AG08395 (cell line): Measurements from ENCODE around the gene DLG2.
"Not testable (repeated sequence)": the region's sequence is repeated elsewhere in the genome, so short reads cannot be mapped to it uniquely, and the experiment has no call there.

ENCODE experiments used
- DNase-seq: peaks from one replicate; pipeline ENCODE4 v3.0.0; 2012; ENCODE audit warnings: mixed read lengths, low spot score

The DLG2 gene

DNA sequence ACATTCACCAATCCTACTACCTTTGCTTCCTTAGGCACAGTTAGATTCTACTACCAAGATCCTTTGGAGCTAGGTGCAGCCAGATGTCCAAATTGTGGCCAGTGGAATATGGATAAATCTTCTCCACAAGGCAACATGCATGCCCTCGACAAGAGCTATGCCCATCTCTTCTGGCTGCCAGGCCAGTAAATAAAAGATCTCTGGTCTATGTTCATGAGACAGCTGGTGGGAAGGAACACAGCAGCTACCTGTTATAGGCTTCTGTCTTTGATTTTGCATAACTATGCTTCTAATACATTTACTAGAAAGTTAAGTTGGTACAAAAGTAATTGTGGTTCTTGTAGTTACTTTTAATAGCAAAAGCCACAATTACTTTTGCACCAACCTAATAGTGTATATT, 182.7 kb downstream of the DLG2 start:
- DNase-seq = no peak

DNA sequence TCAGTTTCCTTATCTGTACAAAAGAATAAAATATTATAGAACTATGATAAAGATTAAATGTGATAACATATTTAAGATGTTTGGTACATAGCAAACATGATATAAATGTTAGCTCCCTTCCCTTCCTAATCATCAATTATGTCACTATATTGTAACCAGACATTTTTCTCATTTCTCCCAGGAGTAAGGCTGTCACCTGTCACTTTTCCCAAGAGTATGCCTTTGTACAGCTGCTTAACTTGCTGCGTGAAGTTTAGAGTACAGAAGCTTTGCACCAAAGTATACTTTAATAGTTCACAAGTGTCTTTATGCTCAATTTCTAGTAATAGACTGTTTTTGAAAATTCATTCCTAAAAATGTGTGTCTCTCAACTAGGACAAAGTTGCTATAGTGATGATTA, 186.9 kb downstream of the DLG2 start:
- no peak for DNase-seq

DNA sequence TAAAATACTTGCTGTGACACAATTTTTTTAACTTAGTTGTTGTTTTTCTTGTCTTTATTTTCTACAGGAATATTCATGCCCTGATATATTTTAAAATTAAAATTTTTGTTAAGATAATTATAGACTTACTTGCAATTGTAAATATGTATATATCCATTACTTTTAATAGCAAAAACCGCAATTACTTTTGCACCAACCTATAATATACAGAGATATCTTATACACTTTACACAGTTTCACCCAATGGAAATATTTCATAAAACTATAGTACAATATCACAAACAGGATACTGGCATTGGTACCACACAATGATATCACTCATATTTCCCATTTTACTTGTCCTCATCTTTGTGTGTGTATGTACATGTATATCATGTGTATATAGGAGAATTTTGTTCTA, 188.8 kb downstream of the DLG2 start:
- no peak for DNase-seq

DNA sequence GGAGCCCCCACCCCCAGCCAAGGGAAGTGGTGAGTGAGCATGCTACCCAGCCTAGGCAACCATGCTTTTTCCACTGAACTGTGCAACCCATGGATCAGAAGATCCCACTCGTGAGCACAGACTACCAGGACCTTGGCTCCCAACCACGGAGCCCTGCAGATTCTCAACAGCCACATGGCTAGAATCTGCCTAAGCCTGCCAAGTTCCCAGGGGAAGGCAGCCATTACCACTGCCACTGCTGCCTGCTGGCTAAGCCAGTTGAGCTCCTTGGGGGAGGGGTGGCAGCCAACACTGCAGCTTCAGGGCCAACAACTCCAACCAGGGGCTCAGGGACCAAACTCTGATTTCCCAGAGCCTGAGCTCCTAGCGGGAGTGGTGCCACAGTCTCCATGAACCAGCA, 195.8 kb downstream of the DLG2 start:
- no peak for DNase-seq

DNA sequence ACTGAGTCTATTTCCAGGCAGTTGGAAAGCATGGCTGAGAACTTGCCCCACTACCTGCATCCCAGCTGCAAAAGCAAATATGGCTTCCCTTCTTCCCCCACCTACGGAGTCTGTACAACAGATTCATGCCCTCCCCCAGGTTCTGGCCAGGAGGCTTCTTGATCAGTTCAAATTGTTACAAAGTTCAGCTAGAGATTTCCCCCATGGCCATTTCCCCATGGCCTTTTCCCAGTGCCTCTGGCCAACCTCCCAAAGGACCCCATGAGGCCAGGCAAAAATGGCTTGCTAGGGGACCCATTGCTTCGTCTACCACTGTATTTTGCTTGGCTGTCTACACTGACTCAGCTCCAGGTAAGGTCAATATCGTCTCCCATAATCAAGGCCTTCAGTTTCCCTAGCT, 203.3 kb downstream of the DLG2 start:
- no peak for DNase-seq

DNA sequence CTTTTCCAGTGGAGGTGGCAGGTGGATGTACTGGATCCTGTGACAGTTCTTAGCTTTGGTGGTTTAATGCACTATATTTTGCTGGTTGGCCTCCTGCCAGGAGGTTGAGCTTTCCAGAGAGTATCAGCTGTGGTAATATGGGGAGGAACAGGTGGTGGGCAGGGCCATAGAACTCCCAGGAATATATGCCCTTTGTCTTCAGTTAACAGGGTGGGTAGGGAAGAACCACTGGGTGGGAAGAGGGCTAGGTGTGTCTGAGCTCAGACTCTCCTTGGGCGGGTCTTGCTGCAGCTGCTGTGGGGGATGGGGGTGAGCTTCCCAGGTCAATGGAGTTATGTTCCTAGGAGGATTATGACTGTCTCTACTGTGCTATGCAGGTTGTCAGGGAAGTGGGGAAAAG, 203.8 kb downstream of the DLG2 start:
- DNase-seq = no peak

DNA sequence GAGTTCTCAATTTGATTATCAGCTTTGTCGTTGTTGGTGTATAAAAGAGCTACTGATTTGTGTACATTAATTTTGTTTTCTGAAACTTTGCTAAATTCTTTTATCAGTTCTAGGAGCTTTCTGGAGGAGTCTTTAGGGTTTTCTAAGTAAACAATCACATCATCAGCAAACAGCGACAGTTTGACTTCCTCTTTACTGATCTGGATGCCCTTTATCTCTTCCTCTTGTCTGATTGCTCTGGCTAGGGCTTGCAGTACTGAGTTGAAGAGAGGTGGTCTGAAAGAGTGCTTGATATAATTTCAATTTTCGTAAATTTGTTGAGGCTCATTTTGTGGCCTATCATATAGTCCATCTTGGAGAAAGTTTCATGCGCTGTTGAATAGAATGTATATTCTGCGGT, 213.0 kb downstream of the DLG2 start:
- DNase-seq = no peak

DNA sequence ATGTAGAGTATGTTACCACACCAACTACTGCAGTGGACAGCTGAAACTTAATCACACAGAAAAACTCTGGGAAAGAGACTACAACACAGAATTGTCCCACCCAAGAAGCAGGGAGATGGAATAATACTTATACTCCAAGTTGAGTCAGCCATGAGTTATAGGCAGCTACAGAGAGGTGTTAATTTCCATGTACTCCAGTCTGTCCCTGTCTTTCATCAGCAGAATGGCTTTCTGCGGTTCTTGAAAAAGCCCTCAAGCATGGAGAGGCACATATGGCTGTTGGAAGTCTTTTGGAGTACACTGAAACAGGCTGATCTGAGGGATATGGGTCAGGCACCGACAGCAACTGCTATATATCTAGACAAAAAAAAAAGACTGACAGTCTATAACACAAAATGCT, 219.5 kb downstream of the DLG2 start:
- no peak for DNase-seq

DNA sequence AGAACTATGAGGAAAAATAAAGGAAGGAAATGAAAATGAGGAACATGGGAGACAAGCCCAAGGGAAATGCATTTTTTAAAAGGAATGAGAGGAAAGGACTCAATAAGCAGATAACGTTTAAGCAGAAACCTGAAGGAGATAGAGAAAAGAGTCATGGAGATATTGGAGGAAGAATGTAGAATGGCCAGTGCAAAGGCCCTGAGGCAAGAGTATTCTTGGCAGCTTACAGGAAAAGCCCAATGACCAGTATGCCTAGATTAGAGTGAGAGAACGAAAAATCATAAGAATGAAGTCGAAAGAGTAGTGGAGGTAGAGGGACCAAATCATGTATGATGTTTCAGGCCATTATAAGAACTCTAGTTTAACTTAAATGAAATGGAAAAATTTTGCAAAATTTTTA, 220.3 kb downstream of the DLG2 start:
- DNase-seq = no peak

DNA sequence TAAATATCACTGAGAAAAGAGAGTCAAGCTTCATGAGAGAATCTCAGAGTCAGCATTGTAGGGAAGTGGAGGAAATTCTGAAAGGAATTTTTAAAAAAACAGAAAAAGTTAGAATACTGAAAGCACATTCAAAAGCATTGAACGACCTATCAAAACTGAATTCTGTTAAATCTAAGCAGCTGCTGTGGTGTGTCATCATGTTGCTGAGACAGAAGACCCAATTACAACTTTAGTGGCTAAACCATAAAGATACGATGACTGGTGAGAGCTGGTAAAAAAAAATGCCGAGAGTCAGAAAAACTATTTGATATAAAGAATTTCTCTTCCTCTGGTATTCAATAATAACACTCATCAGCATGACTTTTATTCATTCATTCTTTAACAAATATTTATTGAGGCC, 220.8 kb downstream of the DLG2 start:
- no peak for DNase-seq

DNA sequence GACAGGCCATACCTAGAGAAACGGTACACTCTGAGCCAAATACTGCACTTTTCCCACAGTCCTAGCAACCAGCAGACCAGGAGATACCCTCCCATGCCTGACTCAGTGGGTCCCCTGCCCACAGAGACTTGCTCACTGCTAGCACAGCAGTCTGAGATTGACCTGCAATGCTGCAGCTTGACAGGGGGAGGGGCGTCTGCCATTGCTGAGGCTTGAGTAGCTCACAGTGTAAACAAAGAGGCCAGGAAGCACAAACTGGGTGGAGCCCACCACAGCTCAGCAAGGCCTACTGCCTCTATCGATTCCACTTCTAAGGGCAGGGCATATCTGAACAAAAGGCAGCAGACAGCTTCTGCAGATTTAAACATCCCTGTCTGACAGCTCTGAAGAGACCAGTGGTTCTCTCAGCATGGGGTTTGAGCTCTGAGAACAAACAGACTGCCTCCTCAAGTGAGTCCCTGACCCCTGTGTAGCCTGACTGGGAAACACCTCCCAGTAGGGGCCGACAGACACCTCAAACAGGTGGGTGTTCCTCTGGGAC, 231.6 kb downstream of the DLG2 start:
- DNase-seq = not testable (repeated sequence)

DNA sequence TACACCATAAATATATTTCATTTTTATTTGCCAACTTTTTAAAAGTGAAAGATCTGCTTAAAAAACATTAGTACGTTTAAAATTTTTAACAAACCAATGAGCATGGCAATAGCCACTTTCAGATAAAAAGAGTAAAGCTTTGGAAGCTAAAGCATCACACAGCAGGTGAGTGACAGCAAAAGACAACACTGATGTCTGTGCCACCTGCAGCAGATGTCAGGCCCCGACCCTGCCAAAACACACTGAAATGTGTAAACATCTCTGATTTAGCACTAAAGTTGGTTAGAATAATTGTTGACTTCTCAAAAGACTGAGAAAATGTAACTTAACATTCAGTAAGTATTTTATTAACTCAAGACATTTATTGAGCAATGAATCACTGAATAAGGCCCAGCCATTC, 232.9 kb downstream of the DLG2 start:
- DNase-seq = no peak

DNA sequence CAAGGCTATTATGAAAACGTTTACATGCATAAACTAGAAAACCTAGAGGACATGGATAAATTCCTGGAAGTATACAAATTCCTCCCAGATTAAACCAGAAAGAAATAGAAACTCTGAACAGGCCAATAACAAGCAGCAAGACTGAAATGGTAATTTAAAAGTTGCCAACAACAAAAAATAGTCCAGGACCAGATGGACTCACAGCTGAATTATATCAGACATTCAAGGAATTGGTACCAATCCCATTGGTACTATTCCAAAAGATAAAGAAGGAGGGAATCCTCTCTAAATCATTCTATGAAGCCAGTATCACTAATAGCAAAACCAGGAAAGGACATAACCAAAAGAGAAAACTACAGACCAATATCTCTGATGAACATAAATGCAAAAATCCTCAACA, 236.0 kb downstream of the DLG2 start:
- no peak for DNase-seq

DNA sequence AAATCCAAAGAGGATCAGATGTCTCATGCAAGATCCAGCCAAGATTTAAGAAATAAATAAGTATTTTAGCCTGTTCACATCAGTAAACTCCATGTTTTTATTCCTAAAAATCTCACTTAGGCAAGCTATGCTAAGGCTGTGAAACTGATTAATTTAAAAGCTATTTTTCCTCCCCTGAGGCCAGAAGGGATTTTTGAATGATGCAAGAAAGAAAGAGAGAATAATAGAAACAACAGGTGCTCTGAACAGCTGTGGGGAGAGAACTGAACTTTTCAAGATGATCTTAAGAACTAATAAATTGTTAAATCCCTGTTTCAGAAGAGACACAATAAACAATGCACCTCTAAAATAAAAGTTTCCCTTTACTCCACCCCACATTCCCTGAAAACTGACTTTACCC, 241.6 kb downstream of the DLG2 start:
- no peak for DNase-seq

DNA sequence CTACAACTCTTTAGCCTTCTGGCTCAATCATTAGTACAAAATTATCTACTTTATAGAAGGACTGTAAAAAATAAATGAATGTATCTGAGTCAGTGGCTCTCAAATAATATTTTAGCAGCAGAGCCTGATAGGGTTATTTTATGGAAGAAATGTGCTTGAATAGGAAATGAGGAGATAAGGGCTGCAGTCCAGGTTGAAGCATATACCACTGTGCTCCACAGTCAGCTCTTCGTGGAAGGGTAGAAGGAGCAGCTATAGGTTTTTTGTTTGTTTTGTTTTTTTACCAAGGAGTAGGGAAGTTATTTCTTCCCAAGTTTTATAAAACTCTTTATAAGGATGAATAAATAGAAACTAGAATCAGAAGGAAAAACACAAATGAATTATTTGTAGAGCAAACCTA, 242.0 kb downstream of the DLG2 start:
- no peak for DNase-seq

DNA sequence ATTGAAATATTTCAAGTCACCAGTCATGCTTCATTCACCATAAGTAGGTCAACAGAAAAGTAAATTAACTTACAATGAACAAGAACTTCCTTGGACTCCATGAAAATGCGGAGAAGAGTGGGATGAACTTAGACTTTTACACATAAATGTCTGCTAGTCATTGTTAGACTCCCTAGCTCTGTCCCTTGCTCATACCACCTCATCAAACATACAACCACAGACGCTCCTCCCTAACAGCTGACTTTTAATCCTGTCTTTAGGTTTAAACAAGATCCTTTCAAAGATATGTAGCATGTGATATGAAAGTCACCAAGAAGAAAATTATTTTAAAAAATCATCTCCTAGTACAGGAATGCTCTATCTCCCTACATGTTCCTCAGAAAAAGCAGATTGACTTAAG, 248.1 kb downstream of the DLG2 start:
- DNase-seq = no peak

DNA sequence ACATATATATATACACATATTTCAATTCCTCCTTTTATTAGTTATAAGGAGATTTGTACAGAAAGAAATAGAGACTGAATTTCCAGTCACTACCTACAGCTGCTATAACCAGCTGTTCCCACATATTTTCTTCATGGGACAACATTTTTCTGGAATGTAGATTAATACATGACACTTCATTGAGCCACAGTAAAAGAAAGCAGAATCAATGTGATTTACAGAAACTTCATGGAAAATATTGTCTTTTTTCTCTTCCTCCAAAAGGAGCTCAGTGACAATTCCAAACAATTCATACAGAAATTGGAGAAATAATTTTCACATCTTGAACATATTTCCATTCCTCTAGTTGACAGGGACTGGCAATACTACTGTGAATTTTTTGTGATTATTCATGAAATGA, 249.2 kb downstream of the DLG2 start:
- no peak for DNase-seq

DNA sequence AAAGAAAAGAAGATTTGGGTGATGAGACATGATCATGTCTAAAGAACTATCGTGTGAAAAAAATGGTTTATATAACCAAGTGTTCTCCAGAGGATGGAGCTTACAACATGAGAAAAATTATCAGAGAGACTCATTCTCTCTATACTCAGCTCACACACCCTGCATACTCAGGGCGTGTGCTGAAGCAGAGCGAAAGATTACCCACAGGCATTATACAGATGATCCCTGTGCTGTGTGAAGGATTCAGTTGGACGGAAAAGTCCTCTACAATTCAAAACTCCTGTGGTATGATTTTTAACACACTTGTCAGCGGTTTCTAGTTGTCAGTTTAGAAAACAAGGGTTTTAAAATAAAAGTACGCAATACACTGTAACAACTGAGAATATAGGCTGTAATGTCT, 267.3 kb downstream of the DLG2 start:
- DNase-seq = no peak

DNA sequence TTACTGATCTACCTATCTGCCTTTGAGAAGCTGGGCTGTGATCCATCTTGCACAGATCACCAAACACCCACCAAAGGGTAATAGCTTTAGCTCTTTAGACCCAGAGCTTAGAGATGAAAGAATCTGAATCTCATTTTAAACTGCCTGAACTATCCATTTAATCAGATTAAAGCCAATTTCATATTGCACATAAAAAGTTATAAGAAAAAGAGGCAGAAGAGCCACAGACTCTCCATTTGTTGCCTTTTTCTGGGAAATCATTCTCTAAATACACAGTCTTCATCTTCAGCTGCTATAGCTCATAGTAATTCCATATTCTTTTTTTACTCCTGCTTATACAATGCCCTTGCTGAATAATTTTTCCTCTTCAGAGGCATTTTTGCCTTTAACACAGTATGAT, 271.2 kb downstream of the DLG2 start:
- no peak for DNase-seq

DNA sequence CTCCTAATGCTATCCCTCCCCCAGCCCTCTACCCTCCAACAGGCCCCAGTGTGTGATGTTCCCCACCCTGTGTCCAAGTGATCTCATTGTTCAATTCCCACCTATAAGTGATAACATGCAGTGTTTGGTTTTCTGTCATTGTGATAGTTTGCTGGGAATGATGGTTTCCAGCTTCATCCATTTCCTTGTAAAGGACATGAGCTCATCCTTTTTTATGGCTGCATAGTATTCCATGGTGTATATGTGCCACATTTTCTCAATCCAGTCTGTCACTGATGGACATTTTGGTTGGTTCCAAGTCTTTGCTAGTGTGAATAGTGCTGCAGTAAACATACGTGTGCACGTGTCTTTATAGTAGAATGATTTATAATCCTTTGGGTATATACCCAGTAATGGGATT, 277.6 kb downstream of the DLG2 start:
- not testable (repeated sequence) for DNase-seq

DNA sequence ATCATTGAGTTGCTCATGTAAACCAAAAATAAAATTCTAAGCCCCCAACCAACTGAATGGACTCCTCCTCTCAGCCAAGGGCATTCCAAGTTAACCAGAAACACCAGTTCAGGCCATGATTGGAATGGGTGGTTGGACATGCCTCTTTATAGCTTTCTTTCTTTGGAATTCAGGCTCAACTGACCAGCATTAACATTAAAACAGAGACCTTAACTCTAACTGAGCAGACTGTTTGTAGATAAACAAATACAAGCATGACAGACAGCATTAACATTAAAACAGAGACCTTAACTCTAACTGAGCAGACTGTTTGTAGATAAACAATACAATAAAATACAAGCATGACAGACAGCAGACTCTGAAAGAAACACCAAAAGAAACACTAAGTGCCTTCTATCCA, 278.2 kb downstream of the DLG2 start:
- DNase-seq = no peak

DNA sequence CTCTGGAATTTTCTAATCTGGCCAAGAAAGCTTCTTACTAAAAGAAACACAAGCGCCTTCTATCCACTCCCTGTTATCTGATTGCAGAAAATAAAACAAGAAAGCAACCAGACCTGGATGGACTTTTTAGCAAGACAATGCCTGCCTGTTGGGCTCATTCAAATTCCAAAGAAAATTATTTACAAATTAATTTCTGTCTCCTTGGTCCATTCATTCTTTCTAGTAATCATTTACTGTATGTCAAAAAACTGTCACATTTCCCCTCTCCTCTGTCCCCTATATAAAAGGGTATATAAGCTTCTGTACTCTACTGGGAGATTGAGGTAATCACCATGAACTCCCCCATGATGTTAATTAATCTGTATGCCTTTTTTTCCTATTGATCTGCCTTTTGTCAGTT, 279.9 kb downstream of the DLG2 start:
- no peak for DNase-seq

DNA sequence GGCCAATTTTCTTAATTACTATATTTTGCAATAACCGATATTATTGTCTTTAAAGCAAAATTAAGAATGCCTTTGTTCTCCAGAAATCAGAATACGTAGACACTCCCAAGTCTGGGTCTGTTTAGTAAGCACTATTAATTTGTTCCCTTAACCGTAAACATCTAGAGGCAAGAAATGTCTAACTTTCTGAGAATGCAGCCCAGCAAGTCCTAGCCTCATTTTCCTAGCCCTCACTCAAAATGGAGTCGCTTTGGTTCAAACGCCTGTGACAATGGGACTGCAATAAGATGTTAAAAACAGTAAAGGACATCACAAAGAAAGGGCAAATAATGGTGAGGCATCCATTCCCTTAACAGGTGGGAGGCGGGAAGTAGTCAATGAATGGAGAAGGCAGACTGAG, 280.7 kb downstream of the DLG2 start:
- DNase-seq = no peak

DNA sequence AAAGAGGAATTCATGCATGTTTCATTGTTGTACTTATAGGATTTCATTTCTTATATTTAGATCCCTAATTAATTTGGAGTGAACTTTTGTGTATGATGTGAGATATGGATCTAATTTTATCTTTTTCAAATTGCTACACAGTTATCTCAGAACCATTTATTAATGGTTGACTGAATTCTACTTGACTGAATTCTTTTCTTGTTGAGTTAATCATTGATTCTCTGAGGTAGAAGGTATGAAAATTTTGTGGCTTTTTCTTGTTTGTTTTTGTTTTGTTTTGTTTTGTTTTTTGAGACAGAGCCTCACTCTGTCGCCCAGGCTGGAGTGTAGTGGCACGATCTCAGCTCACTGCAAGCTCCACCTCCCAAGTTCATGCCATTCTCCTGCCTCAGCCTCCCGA, 286.3 kb downstream of the DLG2 start:
- DNase-seq = not testable (repeated sequence)

DNA sequence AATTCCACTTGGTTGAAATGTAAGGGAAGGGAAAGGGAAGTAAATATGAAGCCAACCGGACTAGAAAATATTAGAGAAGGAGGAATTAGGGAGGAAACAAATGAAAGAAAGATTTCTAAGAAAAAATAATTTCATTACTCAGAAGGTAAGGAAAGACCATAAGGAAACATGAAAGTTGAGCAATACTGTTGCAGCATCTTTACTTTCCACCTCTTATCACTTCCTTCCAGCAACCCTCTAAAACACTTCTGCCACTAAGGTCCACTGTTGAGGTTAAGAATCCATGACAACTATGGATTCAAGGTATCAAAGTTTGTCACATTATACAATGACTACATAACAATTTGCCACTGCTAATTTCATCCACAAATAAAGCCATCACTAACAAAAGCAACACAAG, 308.6 kb downstream of the DLG2 start:
- no peak for DNase-seq
